GM21723 (cell line): Measurements from ENCODE around the gene ERC1.
"Not testable (repeated sequence)": the region's sequence is repeated elsewhere in the genome, so short reads cannot be mapped to it uniquely, and the experiment has no call there.

Source experiments
- ATAC-seq: cut with Tn5 transposase; IDR thresholded peaks from one replicate; pipeline ENCODE4 v1.9.1; 2021; ENCODE audit warnings: mild to moderate bottlenecking, moderate library complexity; ENCODE audit not compliant: unreplicated experiment

ERC1 gene

DNA sequence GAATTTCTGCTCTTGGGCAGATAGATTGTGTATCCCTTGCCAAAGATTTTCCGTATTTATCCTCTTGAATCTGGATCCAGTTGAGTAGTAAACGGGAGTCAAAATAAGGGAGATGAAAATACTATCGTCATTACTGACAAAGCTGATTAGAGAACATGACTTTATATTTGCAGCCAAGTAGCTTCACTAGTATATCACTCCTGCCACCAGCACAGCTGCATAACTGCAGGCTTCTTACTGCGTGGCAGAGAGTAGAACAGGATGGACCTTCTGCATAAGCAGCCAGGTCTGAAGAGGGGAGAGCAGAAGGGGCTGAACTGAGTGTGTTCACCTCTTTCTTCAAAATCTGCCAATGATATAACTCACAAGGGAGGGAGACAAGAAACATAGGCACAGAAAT lies 319.6 kb downstream of the ERC1 start:
- no peak for ATAC-seq

DNA sequence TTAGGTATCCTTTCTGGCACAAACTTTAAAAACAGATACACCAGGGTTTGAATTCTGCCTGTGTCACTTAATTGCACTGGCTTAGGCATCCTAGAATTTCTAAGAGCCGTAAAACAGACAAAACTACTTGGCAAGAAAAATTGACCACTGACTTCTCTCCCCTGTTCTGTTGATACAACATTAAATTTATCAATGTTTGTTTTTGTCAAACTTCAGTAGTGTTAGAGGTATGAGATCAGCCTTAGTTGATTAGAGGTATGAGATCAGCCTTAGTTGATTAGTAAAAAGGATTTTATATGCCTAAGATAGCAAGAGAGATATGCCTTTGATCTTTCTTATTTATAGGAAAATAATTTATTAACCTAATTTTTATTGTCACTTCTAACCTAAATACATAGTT lies 320.1 kb downstream of the ERC1 start:
- no peak for ATAC-seq

DNA sequence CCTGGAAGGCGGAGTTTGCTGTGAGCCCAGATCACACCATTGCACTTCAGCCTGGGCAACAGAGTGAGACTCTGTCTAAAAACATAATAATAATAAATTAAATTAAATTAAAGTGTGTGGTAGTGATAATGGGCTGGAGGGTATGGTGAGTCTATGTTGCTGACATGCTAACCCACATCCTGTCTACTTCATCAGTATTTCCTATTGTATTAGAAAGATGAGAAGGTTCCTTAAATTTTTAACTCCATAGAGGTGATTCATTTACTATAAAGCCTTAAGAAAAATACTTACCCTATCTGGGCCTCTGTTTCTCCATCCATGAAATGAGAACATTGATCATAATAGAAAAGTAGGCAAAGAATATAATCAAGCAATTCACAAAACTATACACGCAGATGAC lies 322.9 kb downstream of the ERC1 start:
- ATAC-seq = no peak

DNA sequence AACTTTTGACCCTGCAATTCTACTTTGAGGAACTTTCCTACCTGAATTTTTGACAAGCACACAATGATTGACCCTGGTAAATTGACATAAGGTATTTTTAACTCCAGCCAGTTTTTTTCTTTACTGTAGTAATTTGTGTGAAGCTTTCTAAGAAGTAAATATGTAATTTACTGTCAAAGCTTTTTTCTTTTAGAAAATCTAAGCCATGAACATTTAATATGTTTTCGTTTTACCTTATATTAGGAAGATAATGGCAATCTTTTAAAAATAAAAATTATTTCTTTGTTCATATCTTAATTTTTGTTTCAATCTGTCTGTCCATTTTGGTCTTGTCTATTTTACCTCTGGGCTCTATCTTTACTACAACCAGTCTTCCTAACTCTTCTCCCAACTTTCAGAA lies 323.5 kb downstream of the ERC1 start:
- ATAC-seq = no peak

DNA sequence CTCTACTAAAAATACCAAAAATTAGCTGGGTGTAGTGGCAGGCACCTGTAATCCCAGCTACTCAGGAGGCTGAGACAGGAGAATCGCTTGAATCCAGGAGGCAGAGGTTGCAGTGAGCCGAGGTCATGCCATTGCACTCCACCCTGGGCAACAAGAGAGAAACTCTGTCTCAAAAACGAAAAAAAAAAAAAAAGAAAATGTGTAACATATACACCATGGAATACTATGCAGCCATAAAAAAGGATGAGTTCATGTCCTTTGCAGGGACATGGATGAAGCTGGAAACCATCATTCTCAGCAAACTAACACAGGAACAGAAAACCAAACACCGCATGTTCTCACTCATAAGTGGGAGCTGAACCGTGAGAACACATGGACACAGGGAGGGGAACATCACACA lies 326.0 kb downstream of the ERC1 start:
- ATAC-seq = not testable (repeated sequence)

DNA sequence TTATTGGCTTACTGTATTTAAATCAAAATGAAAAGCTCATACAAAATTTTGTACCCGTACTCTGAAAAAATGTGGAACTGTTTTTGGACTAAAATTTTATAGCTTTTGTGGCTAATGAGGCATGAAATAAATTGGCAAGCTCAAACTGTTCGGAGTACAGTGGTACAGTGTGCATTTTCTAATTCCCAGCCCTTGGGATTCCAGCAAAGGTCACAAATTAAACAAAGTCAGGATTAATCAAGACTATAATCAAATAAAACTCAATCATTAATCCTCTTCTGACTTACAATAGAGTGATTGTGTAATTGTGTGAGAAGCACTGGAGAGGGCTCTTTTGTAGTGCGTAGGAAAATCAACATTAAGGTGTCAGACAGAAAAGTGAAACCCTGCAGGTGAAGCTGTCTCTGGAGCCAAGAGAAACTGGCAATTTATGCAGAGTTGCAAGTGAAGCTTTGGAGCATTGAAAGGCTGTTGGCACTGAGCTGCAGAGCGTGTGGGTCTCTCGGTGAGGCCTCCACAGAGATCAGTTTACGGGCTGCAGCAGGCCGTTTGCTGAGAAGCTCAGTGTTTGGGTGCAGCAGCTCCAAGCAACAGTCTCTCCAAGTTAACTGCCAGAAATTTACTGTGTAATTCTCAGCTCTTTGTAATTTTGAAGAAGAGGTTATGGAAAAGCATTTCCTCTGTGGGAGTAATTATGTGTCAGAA lies 327.5 kb downstream of the ERC1 start:
- ATAC-seq = no peak

DNA sequence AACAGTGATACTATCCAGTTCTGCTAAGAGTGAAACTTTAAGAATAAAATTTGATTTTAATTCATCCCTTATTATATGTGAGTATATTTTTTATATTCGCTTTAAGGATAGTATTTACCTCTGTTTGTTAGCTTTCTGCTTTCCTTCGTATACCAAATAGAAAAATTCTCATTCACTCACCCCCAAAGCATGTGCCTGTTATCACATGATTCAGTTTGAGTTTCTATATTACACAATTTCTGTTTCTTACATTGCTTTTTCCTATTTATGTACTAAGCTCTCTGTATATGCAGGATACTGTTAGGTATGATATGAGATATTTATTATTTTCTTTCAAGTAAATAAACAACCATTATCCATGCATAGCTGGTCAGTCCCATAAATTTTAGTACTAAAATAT lies 328.2 kb downstream of the ERC1 start:
- ATAC-seq = no peak

DNA sequence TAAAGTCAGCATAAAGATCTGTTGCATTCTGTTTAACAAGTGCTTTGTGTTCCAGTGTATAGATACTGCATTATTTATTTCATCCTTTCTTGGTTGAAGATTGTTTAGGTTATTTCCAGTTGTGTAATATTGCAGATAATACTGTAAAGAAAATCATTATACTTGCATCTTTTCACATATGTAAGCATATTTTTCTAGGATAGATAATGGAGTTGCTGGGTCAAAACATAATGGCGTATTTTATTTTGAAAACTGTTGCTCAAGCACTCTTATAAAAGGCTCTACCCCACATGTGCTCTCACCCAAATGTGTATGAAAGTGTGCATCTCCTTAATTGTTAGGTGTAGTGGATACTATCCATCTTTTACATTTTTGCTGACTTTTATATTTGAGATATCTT lies 329.0 kb downstream of the ERC1 start:
- no peak for ATAC-seq

DNA sequence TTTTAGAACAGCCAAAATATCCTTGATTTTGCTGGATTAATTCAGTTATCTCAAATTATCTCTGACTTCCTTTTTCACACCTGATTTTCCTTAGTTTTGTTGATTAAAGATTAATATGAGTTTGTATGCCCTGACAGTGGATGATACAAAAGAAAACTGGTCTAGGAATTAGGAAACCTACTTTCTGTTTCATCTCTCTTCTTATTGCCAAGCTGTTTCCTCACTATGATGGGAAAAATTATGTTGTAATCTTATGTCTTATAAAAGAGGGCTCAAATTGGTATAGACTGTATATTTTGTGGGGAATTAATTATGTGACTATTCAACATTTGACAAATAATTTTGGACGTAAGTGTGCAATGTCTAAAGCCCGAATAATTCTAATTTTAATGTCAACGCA lies 331.8 kb downstream of the ERC1 start:
- ATAC-seq = no peak

DNA sequence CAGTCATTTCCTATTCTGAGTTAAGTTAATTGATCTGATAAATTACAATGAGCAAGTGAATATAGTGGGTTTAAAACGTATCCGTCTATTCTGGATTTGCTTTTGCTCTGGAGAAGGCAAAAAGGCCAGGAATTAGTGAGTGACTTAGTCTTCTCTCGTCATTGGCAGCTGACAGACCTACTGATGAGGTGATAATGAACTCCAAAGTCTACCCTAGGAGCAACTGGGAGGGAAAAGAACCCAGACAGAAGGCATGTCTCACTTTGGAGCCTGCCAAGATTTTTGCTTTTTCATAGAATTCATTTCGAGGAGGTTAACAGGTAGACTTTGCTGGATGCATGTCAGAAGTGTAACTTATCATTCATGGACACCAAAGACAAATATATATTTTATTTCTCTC lies 333.1 kb downstream of the ERC1 start:
- ATAC-seq = no peak

DNA sequence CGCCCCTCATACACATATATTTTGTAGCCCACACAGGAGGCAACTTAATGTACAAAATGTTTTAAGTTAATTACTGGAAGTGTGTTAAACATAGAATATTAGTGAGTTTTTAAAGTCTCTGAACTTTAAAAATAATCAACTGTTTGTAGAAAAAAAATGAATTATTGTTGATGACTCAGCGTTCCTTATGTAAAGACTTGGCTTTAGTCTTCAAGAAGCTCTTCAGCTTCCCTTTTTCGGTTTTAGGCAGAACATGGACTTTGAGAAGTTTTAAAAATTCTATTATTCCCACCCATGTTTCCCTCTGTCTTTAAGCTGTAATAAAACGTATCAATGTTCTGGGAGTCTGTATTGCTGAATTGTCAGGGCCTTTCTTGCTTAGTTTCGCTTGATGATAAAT lies 333.9 kb downstream of the ERC1 start:
- ATAC-seq = no peak

DNA sequence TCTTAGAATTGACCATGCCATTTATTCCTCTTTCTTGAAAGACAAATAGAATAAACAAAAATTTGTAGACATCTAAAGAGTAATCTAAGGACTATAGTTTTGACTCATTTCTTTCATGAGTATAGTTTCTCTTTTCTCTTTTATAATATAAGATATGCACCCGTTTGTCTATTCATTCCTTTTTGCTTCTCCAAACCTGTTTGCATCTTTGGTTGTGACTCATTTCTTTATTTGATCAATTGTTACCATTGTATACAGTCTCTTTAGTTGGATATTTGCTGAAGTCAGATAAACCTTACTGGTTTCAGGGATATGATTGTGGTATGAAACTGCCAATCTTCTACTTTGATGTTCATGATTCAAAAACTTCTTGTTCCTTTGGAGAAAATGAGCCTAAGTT lies 334.6 kb downstream of the ERC1 start:
- no peak for ATAC-seq

DNA sequence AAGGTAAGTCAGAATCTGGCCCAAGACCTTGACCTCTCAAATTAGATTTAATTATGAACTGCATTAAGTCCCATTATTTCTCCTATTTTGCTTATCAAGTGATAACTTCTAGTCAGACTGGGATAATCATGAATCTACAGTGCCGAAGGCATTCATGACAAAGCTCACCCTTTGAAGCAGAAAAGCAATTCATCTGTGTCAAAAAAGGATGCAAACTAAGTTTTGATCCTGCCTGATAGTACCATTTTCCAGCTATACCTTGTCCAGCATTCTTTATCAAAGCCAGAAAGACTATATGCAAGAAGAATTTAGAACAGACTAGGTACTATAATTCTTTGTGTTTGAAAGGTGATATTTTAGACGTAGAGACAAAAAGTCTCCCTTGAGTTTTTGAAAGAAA lies 335.2 kb downstream of the ERC1 start:
- no peak for ATAC-seq

DNA sequence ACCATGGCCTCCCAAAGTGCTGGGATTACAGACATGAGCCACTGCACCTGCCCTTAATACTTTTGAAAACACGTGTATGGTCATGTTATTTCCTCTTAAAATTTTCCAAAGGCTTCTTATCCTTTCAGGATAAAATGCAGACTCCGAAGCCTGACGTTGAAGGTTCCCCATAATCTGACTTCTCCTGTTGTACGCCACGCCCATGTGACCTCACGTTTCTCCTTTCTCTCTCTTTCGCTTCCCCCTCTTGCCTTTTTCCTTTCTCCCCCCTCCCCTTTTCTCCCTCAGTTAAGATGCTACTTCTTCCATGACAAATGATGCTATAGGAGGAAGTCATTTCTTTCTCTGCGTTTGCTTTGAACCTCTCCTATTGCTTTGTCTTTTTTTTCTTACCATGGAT lies 337.4 kb downstream of the ERC1 start:
- ATAC-seq = no peak

DNA sequence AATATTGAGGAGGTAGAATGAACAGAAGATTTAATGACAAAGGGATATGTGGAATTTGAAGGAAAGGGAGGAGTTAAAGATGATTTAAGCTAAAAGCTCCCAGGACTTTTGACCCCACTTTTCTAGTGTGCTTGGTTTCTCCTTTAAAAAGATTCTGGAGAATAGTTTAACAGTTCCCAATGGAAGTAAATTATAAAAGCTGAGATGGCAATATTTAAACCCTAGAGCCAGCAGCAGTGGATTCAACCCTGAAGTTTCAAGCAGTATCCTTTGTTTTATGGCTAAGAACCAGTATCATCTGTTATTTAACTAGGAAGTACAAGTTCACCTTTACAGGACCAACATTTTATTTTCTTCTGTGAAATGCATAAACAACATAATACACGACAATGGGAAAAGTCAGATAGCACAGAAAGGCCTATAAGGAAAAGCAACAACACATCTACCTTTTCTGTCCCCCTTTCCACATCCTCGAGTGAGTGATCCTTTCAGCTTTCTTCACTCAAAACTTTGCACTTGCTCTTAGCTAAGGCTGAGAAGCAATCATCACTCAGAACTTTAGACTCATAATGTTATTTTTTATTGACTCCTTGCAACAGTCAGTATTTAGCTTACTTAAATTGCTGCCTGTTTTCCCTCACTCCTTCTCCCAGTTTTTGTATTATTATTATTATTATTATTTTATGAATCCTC lies 338.9 kb downstream of the ERC1 start:
- no peak for ATAC-seq

DNA sequence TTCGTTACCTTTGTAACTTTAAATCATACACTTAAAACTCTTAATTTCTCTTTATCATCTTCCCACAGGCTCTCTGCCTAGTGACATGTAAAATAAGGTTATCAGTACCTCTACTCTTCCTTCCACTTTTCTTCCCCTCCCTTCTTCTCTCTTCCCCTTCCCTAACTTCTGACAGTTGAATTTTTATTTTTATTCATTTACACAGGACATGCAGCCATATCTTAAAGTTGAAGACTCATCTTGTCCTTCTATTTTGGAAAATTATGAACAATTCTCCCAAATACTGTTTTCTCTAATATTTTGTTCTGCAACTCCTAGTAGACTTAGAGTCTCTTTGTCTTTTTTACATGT lies 339.4 kb downstream of the ERC1 start:
- ATAC-seq = no peak

DNA sequence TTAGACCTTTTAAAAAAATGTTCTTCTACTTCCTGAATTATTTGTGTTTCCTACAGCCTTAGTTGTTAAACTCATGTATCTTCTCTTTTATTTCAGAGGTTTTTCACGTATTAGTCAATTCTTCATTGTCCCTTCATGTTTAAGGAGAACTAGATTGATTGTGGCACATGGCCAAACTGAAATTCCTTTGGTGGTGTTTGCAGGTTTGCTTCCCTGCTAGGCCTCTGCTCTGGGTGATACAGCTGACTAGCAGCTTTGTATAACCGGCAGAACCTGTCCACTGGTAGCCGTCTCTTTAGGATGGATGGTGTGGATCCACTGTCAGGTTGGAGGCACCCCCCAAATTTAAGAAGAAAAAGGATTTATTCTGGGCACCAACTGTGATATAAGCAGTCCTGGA lies 341.3 kb downstream of the ERC1 start:
- ATAC-seq = no peak

DNA sequence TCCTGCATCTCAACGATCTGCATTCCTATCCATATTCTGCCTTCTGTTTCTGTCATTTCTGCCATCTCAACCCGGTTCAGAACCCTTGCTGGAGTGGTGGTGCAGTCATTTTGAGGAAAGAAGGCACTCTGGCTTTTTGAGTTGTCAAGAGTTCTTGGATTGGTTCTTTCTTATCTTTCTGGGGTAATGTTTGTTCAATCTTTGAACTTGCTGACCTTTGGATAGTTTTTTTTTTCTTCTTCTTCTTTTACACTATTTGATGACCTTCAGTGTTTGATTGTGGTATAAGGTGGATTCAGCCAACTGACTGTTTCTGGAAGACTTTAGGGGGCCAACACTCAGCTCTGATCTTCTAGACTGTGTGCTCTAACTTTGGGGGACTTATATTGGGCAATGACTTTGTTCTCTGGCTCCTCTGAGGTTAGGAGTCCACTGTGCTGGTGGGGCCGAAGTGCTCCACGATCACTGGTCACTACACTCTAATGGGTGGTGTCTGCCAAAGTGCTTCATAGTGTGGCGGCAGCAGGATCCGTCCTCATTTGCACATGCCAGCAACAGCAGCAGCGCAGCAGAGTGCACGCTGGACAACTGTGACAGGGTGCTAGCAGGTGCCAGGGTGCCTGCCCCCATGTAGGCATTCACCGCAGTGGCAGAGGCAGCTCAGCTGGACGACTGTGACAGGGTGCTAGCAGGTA lies 347.6 kb downstream of the ERC1 start:
- ATAC-seq = no peak

DNA sequence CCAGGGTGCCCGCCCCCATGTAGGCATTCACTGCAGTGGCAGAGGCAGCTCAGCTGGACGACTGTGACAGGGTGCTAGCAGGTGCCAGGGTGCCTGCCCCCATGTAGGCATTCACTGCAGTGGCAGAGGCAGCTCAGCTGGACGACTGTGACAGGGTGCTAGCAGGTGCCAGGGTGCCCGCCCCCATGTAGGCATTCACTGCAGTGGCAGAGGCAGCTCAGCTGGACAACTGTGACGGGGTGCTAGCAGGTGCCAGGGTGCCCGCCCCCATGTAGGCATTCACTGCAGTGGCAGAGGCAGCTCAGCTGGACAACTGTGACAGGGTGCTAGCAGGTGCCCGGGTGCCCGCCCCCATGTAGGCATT lies 348.1 kb downstream of the ERC1 start:
- ATAC-seq = not testable (repeated sequence)

DNA sequence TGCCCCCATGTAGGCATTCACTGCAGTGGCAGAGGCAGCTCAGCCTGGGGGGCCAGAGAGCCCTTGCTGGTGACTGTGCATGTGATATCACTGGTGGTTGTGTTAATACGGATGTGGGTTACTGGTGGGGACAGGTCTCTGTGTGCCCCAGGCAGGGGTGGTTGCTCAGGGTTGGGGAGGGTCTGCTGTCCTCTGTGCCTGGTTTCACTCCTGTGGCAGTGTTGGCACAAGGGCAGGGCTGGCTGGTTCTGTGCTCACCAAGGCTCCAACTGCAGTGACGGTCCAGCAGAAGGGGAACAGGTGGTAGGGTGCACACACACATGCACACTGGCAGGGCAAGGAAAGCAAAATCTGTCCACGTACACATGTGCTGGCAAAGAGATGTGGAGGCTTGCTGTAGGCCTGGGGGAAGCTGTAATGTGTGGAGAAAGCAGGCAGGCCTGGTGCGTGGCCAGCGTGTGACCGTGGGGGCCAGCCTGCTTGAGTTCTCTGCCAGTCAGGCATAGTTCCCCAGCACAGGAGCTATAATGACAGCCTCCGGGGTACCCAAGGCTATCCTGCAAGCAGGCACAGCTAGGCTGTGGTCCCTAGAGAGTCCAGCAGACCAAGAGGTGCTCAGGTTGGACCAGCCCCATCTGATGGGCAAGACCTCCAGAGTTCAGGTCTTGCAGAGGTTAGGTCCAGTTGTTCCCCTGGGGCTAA lies 348.7 kb downstream of the ERC1 start:
- ATAC-seq = no peak

DNA sequence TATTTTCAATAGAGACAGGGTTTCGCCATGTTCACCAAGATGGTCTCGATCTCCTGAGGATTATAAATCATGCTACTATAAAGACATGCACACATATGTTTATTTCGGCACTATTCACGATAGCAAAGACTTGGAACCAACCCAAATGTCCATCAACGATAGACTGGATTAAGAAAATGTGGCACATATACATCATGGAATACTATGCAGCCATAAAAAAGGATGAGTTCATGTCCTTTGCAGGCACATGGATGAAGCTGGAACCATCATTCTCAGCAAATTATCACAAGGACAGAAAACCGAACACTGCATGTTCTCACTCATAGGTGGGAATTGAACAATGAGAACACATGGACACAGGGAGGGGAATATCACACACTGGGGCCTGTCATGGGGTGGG lies 350.2 kb downstream of the ERC1 start:
- not testable (repeated sequence) for ATAC-seq

DNA sequence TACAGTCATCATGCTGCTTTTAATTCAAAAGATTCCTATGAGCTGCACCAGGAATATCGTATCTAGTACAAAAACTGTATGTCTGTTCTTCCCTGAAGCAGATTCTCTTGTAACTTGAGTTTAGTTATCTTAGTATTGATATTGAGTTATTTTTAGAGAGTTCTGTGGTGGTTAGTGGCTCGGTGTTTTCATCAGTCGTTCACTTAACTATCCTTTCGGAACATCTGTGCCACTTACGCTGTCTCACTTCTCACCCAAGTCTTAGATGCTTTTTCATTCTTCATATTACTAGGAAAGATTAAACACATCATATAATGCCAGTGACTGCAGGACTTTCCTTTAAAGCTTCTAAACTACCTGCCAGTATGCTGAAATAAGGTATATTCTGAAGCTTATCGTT lies 352.4 kb downstream of the ERC1 start:
- no peak for ATAC-seq
